ENCODE results near the gene TRMT44. TPM values are rescaled to one million over a fixed set of nuclear protein-coding genes. Genes with fewer than 3 reads are reported as not detected.

The TRMT44 gene
- total RNA-seq, 1 experiment from 2014 or later, result 22.9 TPM

DNA sequence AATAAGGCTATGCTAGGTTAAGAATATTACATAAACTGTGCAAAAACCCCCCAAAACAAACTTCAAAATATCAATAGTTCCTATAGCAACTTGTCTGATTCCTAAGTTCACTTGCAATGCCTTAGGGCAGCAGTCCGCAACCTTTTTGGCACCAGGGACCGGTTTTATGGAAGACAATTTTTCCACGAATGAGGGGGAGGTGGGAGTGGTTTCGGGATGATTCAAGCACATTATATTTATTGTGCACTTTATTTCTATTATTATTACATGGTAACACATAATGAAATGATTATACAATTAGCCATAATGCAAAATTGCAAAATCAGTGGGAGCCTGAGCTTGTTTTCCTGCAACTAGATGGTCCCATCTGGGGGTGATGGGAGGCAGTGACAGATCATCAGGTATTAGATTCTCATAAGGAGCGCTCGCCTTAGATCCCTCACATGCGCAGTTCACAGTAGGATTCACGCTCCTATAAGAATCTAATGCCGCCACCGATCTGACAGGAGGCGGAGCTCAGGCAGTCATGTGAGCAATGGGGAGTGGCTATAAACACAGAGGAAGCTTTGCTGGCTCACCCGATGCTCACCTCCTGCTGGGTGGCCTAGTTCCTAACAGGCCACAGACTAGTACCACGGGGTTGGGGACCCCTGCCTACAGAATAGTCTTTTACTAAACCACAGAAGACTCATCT lies 39.8 kb upstream of the TRMT44 start:
- ChIA-PET POLR2A (ENCODE audit: low non-redundant PET) (no interaction called here), CTCF (no interaction called here)
- no peak overlapping the region for H3K27ac ChIP-seq (ENCODE audit: low read depth, low read length, poor library complexity, severe bottlenecking)
- TF ChIP-seq, protein P1, sequence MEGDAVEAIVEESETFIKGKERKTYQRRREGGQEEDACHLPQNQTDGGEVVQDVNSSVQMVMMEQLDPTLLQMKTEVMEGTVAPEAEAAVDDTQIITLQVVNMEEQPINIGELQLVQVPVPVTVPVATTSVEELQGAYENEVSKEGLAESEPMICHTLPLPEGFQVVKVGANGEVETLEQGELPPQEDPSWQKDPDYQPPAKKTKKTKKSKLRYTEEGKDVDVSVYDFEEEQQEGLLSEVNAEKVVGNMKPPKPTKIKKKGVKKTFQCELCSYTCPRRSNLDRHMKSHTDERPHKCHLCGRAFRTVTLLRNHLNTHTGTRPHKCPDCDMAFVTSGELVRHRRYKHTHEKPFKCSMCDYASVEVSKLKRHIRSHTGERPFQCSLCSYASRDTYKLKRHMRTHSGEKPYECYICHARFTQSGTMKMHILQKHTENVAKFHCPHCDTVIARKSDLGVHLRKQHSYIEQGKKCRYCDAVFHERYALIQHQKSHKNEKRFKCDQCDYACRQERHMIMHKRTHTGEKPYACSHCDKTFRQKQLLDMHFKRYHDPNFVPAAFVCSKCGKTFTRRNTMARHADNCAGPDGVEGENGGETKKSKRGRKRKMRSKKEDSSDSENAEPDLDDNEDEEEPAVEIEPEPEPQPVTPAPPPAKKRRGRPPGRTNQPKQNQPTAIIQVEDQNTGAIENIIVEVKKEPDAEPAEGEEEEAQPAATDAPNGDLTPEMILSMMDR (conservative IDR thresholded peaks at IDR 0.05; ENCODE audit: low read depth, low read length), result no peak
- no peak for TF ChIP-seq EZH2 (IDR thresholded peaks at IDR 0.05; ENCODE audit: borderline replicate concordance, low read depth, low read length, poor library complexity, severe bottlenecking)
- H3K4me3 ChIP-seq (ENCODE audit: low read depth, low read length, poor library complexity, severe bottlenecking), result no peak overlapping the region
- H3K27me3 ChIP-seq (replicated peaks; ENCODE audit: insufficient read depth, low read depth, low read length, poor library complexity), result no peaks in the 10 kb centered on the region
- no peaks in the 10 kb centered on the region for H3K36me3 ChIP-seq (ENCODE audit: insufficient read depth, low read length, poor library complexity, severe bottlenecking)
- H3K9me3 ChIP-seq (ENCODE audit: low read depth, low read length, poor library complexity, severe bottlenecking), result no peaks in the 10 kb centered on the region
- no TSS peak for BruUV-seq (replicated peaks)
- H3K4me1 ChIP-seq (ENCODE audit: insufficient read depth, low read length, poor library complexity, severe bottlenecking), result no peaks in the 10 kb centered on the region
- intact Hi-C loops (cut with micrococcal nuclease; ENCODE audit: unreplicated experiment), result loop anchor here (10.0 kb wide), 1 partner anchor 126 kb away; no protein-coding TSS in a partner anchor
- peak; percentile 14 for DNase-seq (ENCODE audit: low spot score)

- POLR2A ChIA-PET (ENCODE audit: low non-redundant PET), result no interaction called here
- BruUV-seq (replicated peaks), result no TSS peak
- DNase-seq (ENCODE audit: low spot score), result no peak
Measured at GRCh38 chr4:8401665-8402064, 38.9 kb upstream of the TRMT44 start.

GRCh38 chr4:8402181-8402597 lies 38.4 kb upstream of the TRMT44 start:
- intact Hi-C loops (cut with micrococcal nuclease; ENCODE audit: unreplicated experiment), result loop anchor here (2.0 to 10.0 kb wide), 2 partner anchors 127 to 225 kb away; no protein-coding TSS in a partner anchor
- CTCF ChIA-PET, result interaction anchor here (0.7 to 1.9 kb wide), 3 partner anchors 135 to 225 kb away, joined by 3 to 11 read pairs (median 7); no protein-coding TSS in a partner anchor
- Histone ChIP-seq H3K4me3 (ENCODE audit: low read depth, low read length, poor library complexity, severe bottlenecking) (no peak overlapping the region), H3K9me3 (ENCODE audit: low read depth, low read length, poor library complexity, severe bottlenecking) (no peaks in the 10 kb centered on the region), H3K27me3 (replicated peaks; ENCODE audit: insufficient read depth, low read depth, low read length, poor library complexity) (no peaks in the 10 kb centered on the region), H3K4me1 (ENCODE audit: insufficient read depth, low read length, poor library complexity, severe bottlenecking) (no peaks in the 10 kb centered on the region), H3K36me3 (ENCODE audit: insufficient read depth, low read length, poor library complexity, severe bottlenecking) (no peaks in the 10 kb centered on the region), H3K27ac (ENCODE audit: low read depth, low read length, poor library complexity, severe bottlenecking) (peak overlapping the region; percentile 30)
- no TSS peak for BruUV-seq (replicated peaks)
- no peak for TF ChIP-seq EZH2 (IDR thresholded peaks at IDR 0.05; ENCODE audit: borderline replicate concordance, low read depth, low read length, poor library complexity, severe bottlenecking)
- TF ChIP-seq, protein P1 (conservative IDR thresholded peaks at IDR 0.05; ENCODE audit: low read depth, low read length), result no peak
- DNase-seq (ENCODE audit: low spot score), result no peak
- POLR2A ChIA-PET (ENCODE audit: low non-redundant PET), result no interaction called here

More at GRCh38 chr4:8401665-8402064, 38.9 kb upstream of the TRMT44 start:
- Histone ChIP-seq H3K36me3 (ENCODE audit: insufficient read depth, low read length, poor library complexity, severe bottlenecking) (no peaks in the 10 kb centered on the region), H3K27ac (ENCODE audit: low read depth, low read length, poor library complexity, severe bottlenecking) (peak overlapping the region; percentile 30), H3K27me3 (replicated peaks; ENCODE audit: insufficient read depth, low read depth, low read length, poor library complexity) (no peaks in the 10 kb centered on the region), H3K4me1 (ENCODE audit: insufficient read depth, low read length, poor library complexity, severe bottlenecking) (no peaks in the 10 kb centered on the region), H3K9me3 (ENCODE audit: low read depth, low read length, poor library complexity, severe bottlenecking) (no peaks in the 10 kb centered on the region), H3K4me3 (ENCODE audit: low read depth, low read length, poor library complexity, severe bottlenecking) (no peak overlapping the region)
- TF ChIP-seq EZH2 (IDR thresholded peaks at IDR 0.05; ENCODE audit: borderline replicate concordance, low read depth, low read length, poor library complexity, severe bottlenecking), result no peak
- TF ChIP-seq, protein P1 (conservative IDR thresholded peaks at IDR 0.05; ENCODE audit: low read depth, low read length), result no peak
- CTCF ChIA-PET, result interaction anchor here (1.9 kb wide), 1 partner anchor 225 kb away, joined by 7 read pairs; no protein-coding TSS in a partner anchor
- intact Hi-C loops (cut with micrococcal nuclease; ENCODE audit: unreplicated experiment), result loop anchor here (2.0 to 10.0 kb wide), 2 partner anchors 127 to 225 kb away; no protein-coding TSS in a partner anchor

All from A673 (cell line).